OCI-LY7 (cell line): Measurements from ENCODE around the gene POU6F2. TPM values are rescaled to one million over a fixed set of nuclear protein-coding genes. Genes with fewer than 3 reads are reported as not detected.

Experiments
- BruUV-seq: library from RNA; stranded (reverse); fragments of 400-500 nt; replicated peaks from 2 replicates; lab custom pipeline; 2021; lab: Mats Ljungman, UMichigan
- CTCF ChIA-PET: fragments of 300-600 bp; sonication (Branson Sonifier 250); formaldehyde crosslinking; loops from one replicate; lab custom pipeline; 2022; ENCODE audit warnings: antibody characterized with exemption; ENCODE audit not compliant: unreplicated experiment; lab: Charles Lee
- POLR2A ChIA-PET: fragments of 300-600 bp; sonication (Branson Sonifier 250); formaldehyde crosslinking; loops from one replicate; lab custom pipeline; 2022; ENCODE audit warnings: antibody characterized with exemption; lab: Charles Lee
- DNase-seq: peaks from one replicate; pipeline ENCODE4 v3.0.0-alpha.2; 2015; ENCODE audit warnings: low spot score
- H2AFZ ChIP-seq: fragments of 200-600 bp; sonication (generic), shearing (Covaris generic); 2 replicates; pipeline ENCODE4 v1.6.1; 2014; ENCODE audit warnings: mild to moderate bottlenecking, antibody characterized with exemption, low read length, moderate library complexity
- H3K27ac ChIP-seq: fragments of 200-600 bp; sonication (generic); 2 replicates; pipeline ENCODE4 v1.5.1; 2014; ENCODE audit warnings: mixed run types, low read depth, mild to moderate bottlenecking, moderate library complexity, low read length, inconsistent platforms; ENCODE audit not compliant: poor library complexity, severe bottlenecking
- H3K36me3 ChIP-seq: fragments of 200-600 bp; sonication (generic); 2 replicates; pipeline ENCODE4 v1.6.1; 2014; ENCODE audit warnings: mild to moderate bottlenecking, antibody characterized with exemption, low read length, moderate library complexity, mixed read lengths; ENCODE audit not compliant: insufficient read depth
- H3K4me1 ChIP-seq: fragments of 200-600 bp; sonication (generic); 2 replicates; pipeline ENCODE4 v1.5.1; 2014; ENCODE audit warnings: mild to moderate bottlenecking, low read length; ENCODE audit not compliant: insufficient read depth, poor library complexity, severe bottlenecking
- H3K4me2 ChIP-seq: fragments of 200-600 bp; sonication (generic); 2 replicates; pipeline ENCODE4 v1.6.1; 2014; ENCODE audit warnings: mild to moderate bottlenecking, low read length
- H3K4me3 ChIP-seq: fragments of 200-600 bp; sonication (generic); 2 replicates; pipeline ENCODE4 v1.5.1; 2014; ENCODE audit warnings: mild to moderate bottlenecking, low read depth, low read length; ENCODE audit not compliant: poor library complexity, severe bottlenecking
- H3K79me2 ChIP-seq: fragments of 200-600 bp; sonication (generic); 2 replicates; pipeline ENCODE4 v1.6.1; 2016; ENCODE audit warnings: low read depth, mild to moderate bottlenecking, low read length, moderate library complexity, mixed read lengths; ENCODE audit not compliant: insufficient read depth
- H3K9me2 ChIP-seq: fragments of 200-600 bp; sonication (generic); 2 replicates; pipeline ENCODE4 v1.6.1; 2016; ENCODE audit warnings: mild to moderate bottlenecking, low read length, mixed read lengths; ENCODE audit not compliant: insufficient read depth
- H3K9me3 ChIP-seq: fragments of 200-600 bp; sonication (generic); 2 replicates; pipeline ENCODE4 v1.6.1; 2014; ENCODE audit warnings: mild to moderate bottlenecking, mixed run types, low read length, mixed read lengths
- H4K20me1 ChIP-seq: fragments of 200-600 bp; sonication (generic); 2 replicates; pipeline ENCODE4 v1.6.1; 2014; ENCODE audit warnings: mild to moderate bottlenecking, antibody characterized with exemption, low read length, moderate library complexity, mixed read lengths; ENCODE audit not compliant: insufficient read depth
- EZH2phosphoT487 ChIP-seq: fragments of 200-600 bp; sonication (generic); IDR thresholded peaks from 2 replicates; pipeline ENCODE4 v1.6.1; 2018; ENCODE audit warnings: low read depth, borderline replicate concordance, mild to moderate bottlenecking, mixed run types, antibody characterized with exemption, low read length, moderate library complexity, mixed read lengths
- intact Hi-C: fragments of 100-400 bp; cut with micrococcal nuclease; formaldehyde crosslinking; loops from one replicate; pipeline ENCODE4 v1.10.0; 2022; ENCODE audit not compliant: unreplicated experiment
- total RNA-seq, 2 experiments: library from RNA; depleted of rRNA in 1 of 2; stranded (reverse); fragments of >200 nt in 1 of 2; shearing (Covaris generic) in 1 of 2; gene quantifications; 2 replicates each; pipeline ENCODE4 v1.2.3, GENCODE V29; 2014 to 2022
- TF ChIP-seq, protein P1 (sequence below): fragments of 200-600 bp; sonication (generic); conservative IDR thresholded peaks from 2 replicates; pipeline ENCODE4 v1.5.1; 2014; ENCODE audit warnings: mild to moderate bottlenecking, antibody characterized with exemption, low read length, moderate library complexity, mixed read lengths

Gene POU6F2
- total RNA-seq, 2 experiments from 2014 or later: 0.40 TPM; not detected in 1

- Histone ChIP-seq H3K79me2 (no peaks in the 10 kb centered on the region), H4K20me1 (no peaks in the 10 kb centered on the region), H3K9me3 (no peaks in the 10 kb centered on the region), H2AFZ (no peak overlapping the region), H3K27ac (no peak overlapping the region), H3K9me2 (no peaks in the 10 kb centered on the region), H3K4me3 (no peak overlapping the region), H3K36me3 (no peaks in the 10 kb centered on the region), H3K4me2 (no peak overlapping the region), H3K4me1 (no peaks in the 10 kb centered on the region)
- DNase-seq: no peak
- BruUV-seq: no TSS peak
- POLR2A ChIA-PET: no interaction called here
- CTCF ChIA-PET: no interaction called here
- intact Hi-C loops: no loop called here
- TF ChIP-seq EZH2phosphoT487: no peak
- TF ChIP-seq, protein P1, sequence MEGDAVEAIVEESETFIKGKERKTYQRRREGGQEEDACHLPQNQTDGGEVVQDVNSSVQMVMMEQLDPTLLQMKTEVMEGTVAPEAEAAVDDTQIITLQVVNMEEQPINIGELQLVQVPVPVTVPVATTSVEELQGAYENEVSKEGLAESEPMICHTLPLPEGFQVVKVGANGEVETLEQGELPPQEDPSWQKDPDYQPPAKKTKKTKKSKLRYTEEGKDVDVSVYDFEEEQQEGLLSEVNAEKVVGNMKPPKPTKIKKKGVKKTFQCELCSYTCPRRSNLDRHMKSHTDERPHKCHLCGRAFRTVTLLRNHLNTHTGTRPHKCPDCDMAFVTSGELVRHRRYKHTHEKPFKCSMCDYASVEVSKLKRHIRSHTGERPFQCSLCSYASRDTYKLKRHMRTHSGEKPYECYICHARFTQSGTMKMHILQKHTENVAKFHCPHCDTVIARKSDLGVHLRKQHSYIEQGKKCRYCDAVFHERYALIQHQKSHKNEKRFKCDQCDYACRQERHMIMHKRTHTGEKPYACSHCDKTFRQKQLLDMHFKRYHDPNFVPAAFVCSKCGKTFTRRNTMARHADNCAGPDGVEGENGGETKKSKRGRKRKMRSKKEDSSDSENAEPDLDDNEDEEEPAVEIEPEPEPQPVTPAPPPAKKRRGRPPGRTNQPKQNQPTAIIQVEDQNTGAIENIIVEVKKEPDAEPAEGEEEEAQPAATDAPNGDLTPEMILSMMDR: no peak
Observed at GRCh38 chr7:39332142-39332541, 354.4 kb downstream of the POU6F2 start.

DNA sequence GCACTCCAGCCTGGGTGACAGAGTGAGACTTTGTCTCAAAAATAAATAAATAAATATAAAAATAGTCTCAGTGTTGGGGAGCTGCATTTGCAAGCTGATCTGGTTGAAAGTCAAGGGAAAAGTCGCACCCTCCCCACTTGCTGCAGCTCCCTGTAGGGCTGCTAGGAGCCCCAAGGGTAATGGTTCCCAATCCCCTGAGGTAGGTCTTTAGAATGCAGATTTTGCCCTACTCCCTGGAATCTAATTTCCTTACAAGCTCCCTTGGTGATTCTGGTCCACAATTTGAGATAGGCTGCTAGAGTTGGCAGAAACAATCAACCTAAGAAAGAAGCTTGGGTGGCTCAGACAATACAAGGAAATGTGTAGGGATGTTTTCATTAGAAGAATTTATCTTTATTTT lies 356.0 kb downstream of the POU6F2 start:
- Histone ChIP-seq H2AFZ (no peak overlapping the region), H3K27ac (no peak overlapping the region), H3K9me2 (no peaks in the 10 kb centered on the region), H3K9me3 (no peaks in the 10 kb centered on the region), H3K36me3 (no peaks in the 10 kb centered on the region), H4K20me1 (no peaks in the 10 kb centered on the region), H3K4me1 (no peaks in the 10 kb centered on the region), H3K79me2 (no peaks in the 10 kb centered on the region), H3K4me2 (no peak overlapping the region), H3K4me3 (no peak overlapping the region)
- CTCF ChIA-PET: no interaction called here
- DNase-seq: no peak
- POLR2A ChIA-PET: no interaction called here
- no TSS peak for BruUV-seq
- TF ChIP-seq EZH2phosphoT487: no peak
- TF ChIP-seq, protein P1: no peak
- intact Hi-C loops: no loop called here

DNA sequence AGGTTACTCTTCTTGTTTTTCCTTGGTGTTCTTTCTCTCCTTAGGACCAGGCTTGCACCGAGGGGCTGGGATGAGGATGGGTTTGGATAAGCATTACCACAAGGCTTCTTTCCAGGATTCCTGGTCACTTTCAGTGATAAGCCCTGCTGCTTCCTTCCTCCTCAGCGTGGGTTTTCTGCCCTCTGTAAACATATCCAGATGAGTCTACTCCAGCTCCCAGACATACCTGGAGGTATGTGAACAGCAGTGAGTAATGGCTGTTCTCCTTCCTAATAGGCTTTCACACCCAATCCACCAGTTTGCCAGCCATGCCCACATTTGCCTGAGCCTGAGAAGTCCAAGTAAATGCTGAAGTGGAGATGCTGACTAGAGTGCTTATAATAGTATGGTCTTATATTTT lies 358.7 kb downstream of the POU6F2 start:
- no peaks in the 10 kb centered on the region for H4K20me1 ChIP-seq
- H3K9me3 ChIP-seq: no peaks in the 10 kb centered on the region
- H3K4me2 ChIP-seq: no peak overlapping the region
- no peak overlapping the region for H3K4me3 ChIP-seq
- no peaks in the 10 kb centered on the region for H3K79me2 ChIP-seq
- TF ChIP-seq EZH2phosphoT487: no peak
- TF ChIP-seq, protein P1: no peak
- intact Hi-C loops: no loop called here
- H2AFZ ChIP-seq: no peak overlapping the region
- H3K4me1 ChIP-seq: no peaks in the 10 kb centered on the region
- no peak overlapping the region for H3K27ac ChIP-seq
- no peaks in the 10 kb centered on the region for H3K9me2 ChIP-seq
- DNase-seq: no peak
- no TSS peak for BruUV-seq
- H3K36me3 ChIP-seq: no peaks in the 10 kb centered on the region
- CTCF ChIA-PET: no interaction called here
- POLR2A ChIA-PET: no interaction called here
